Progenitor cell of endocrine pancreas (in vitro differentiated cells): Measurements from ENCODE around the gene PPIG. TPM values are rescaled to one million over a fixed set of nuclear protein-coding genes. Genes with fewer than 3 reads are reported as not detected.
A peak's percentile ranks its signal among the peaks of the same experiment; 100 is the strongest.
"Not testable (repeated sequence)": the region's sequence is repeated elsewhere in the genome, so short reads cannot be mapped to it uniquely, and the experiment has no call there.

ENCODE experiments used
- DNase-seq: peaks from one replicate; pipeline ENCODE4 v3.0.0; 2021; ENCODE audit warnings: low spot score; ENCODE audit not compliant: unreplicated experiment
- H3K27ac Mint-ChIP-seq: 2 replicates; pipeline ENCODE4 v1.8.0; 2021; ENCODE audit warnings: mild to moderate bottlenecking, moderate library complexity, mixed read lengths
- H3K27me3 Mint-ChIP-seq: 2 replicates; pipeline ENCODE4 v1.8.0; 2021; ENCODE audit warnings: mixed read lengths
- H3K36me3 Mint-ChIP-seq: 2 replicates; pipeline ENCODE4 v1.8.0; 2022; ENCODE audit warnings: mixed read lengths; ENCODE audit not compliant: insufficient read depth
- H3K4me1 Mint-ChIP-seq: 2 replicates; pipeline ENCODE4 v1.8.0; 2021; ENCODE audit warnings: low read depth, mixed read lengths
- H3K4me3 Mint-ChIP-seq: 2 replicates; pipeline ENCODE4 v1.8.0; 2021; ENCODE audit warnings: low read depth, mild to moderate bottlenecking, moderate library complexity, mixed read lengths
- H3K9me3 Mint-ChIP-seq: 2 replicates; pipeline ENCODE4 v1.8.0; 2021; ENCODE audit warnings: low read depth, mixed read lengths
- CTCF ChIP-seq: fragments of 200-600 bp; sonication (generic); IDR thresholded peaks from one replicate; pipeline ENCODE4 v1.5.0; 2021; ENCODE audit warnings: antibody characterized with exemption, mild to moderate bottlenecking; ENCODE audit not compliant: unreplicated experiment
- total RNA-seq: library from RNA; stranded (reverse); gene quantifications from 2 replicates; pipeline ENCODE4 v1.2.1, GENCODE V29; 2021

Gene PPIG
- total RNA-seq, 1 donor from 2014 or later = 62.1 TPM

GRCh38 chr2:169571571-169571970, 12.6 kb upstream of the PPIG start:
- no peak for DNase-seq
- Mint-ChIP-seq H3K36me3 (peaks cover 5% of the 10 kb centered on the region), H3K4me1 (peaks cover 12% of the 10 kb centered on the region), H3K4me3 (peak overlapping the region; percentile 4), H3K27me3 (no peaks in the 10 kb centered on the region), H3K27ac (no peak overlapping the region), H3K9me3 (no peaks in the 10 kb centered on the region)
- TF ChIP-seq CTCF = no peak

GRCh38 chr2:169572189-169572588, 12.0 kb upstream of the PPIG start:
- Mint-ChIP-seq H3K27ac (no peak overlapping the region), H3K9me3 (no peaks in the 10 kb centered on the region), H3K36me3 (peaks cover 5% of the 10 kb centered on the region), H3K4me1 (peaks cover 12% of the 10 kb centered on the region), H3K4me3 (no peak overlapping the region), H3K27me3 (no peaks in the 10 kb centered on the region)
- TF ChIP-seq CTCF = no peak
- no peak for DNase-seq

- peaks cover 5% of the 10 kb centered on the region for H3K36me3 Mint-ChIP-seq
- DNase-seq = no peak
- H3K4me3 Mint-ChIP-seq = peak overlapping the region; percentile 98
- peak overlapping the region; percentile 95 for H3K27ac Mint-ChIP-seq
- no peak for TF ChIP-seq CTCF
- H3K4me1 Mint-ChIP-seq = peaks cover 12% of the 10 kb centered on the region
- no peaks in the 10 kb centered on the region for H3K9me3 Mint-ChIP-seq
- H3K27me3 Mint-ChIP-seq = peaks cover 3% of the 10 kb centered on the region
Measured at GRCh38 chr2:169572821-169573159, 11.4 kb upstream of the PPIG start.

GRCh38 chr2:169573160-169573973, 10.8 kb upstream of the PPIG start, which contains the start of gene FASTKD1:
Gene FASTKD1, minus strand, starts transcription at chr2:169573865. Its CDS starts 1,836 bp downstream, at chr2:169572029.
- H3K36me3 Mint-ChIP-seq = peaks cover 3% of the 10 kb centered on the region
- no peaks in the 10 kb centered on the region for H3K9me3 Mint-ChIP-seq
- peaks cover 12% of the 10 kb centered on the region for H3K4me1 Mint-ChIP-seq
- peak; percentile 66 for DNase-seq
- peak within 1 kb of the TSS; percentile 95 for H3K27ac Mint-ChIP-seq
- H3K27me3 Mint-ChIP-seq = peaks cover 3% of the 10 kb centered on the region
- peak within 1 kb of the TSS; percentile 98 for H3K4me3 Mint-ChIP-seq
- no peak for TF ChIP-seq CTCF

GRCh38 chr2:169573974-169574299, 10.2 kb upstream of the PPIG start:
- TF ChIP-seq CTCF = no peak
- Mint-ChIP-seq H3K9me3 (no peaks in the 10 kb centered on the region), H3K27me3 (peaks cover 7% of the 10 kb centered on the region), H3K4me1 (peaks cover 12% of the 10 kb centered on the region), H3K27ac (peak overlapping the region; percentile 95), H3K4me3 (peak overlapping the region; percentile 98), H3K36me3 (peaks cover 3% of the 10 kb centered on the region)
- no peak for DNase-seq

- H3K27me3 Mint-ChIP-seq = peaks cover 13% of the 10 kb centered on the region
- H3K4me3 Mint-ChIP-seq = peak overlapping the region; percentile 50
- H3K9me3 Mint-ChIP-seq, H3K27ac Mint-ChIP-seq, H3K36me3 Mint-ChIP-seq, DNase-seq: not testable (repeated sequence)
- peaks cover 12% of the 10 kb centered on the region for H3K4me1 Mint-ChIP-seq
Measured at GRCh38 chr2:169574539-169574938, 9.6 kb upstream of the PPIG start.

GRCh38 chr2:169575264-169575663, 8.9 kb upstream of the PPIG start:
- not testable (repeated sequence) for H3K27ac Mint-ChIP-seq, H3K4me3 Mint-ChIP-seq, H3K9me3 Mint-ChIP-seq, DNase-seq, H3K36me3 Mint-ChIP-seq
- H3K27me3 Mint-ChIP-seq = peaks cover 16% of the 10 kb centered on the region
- H3K4me1 Mint-ChIP-seq = peaks cover 10% of the 10 kb centered on the region
